Measurements from ENCODE around the gene GPR162. TPM values are rescaled to one million over a fixed set of nuclear protein-coding genes. Genes with fewer than 3 reads are reported as not detected.

GPR162 gene
- total RNA-seq, 2 donors from 2014 or later, result not detected

DNA sequence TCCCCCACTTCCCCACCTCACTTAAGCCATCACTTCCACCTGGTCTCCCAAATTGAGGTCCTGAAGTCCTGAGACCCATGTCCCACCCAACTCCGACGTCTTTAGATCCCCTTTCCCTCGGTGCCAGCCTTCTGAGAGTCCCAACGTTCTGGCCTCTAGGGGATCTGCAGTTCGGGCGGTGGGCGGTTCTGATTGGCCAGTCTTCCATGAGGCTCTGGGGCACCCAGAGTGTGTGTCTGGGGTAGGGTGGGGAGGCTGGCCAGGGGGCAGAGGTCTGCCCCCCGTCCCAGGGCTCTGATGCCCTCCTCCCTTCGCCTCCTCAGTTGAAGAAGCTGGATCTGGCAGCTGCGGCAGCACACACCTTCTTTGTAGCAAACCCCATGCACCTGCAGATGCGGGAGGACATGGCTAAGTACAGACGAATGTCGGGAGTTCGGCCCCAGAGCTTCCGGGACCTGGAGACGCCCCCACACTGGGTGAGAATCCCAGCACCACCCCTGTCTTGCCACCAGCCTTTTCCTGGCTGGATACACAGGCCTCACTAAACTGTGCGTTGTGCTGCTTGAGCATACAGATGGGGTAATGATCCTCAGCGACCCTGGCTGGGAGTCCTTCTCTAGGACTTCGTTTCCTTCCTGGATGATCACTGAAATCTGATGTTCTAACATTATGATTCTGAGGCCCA, 8.1 kb downstream of the GPR162 start:
- ATAC-seq (no peak), DNase-seq (ENCODE audit: low spot score) (no peak)
- Mint-ChIP-seq H3K36me3 (no peaks in the 10 kb centered on the region), H3K9me3 (no peaks in the 10 kb centered on the region), H3K27me3 (peaks cover 54 to 61% of the 10 kb centered on the region in 2 donors), H3K4me1 (ENCODE audit: low read depth in 2 of 2) (peaks cover 19 to 22% of the 10 kb centered on the region in 2 donors), H3K4me3 (peak overlapping the region; percentile 83), H3K27ac (peak overlapping the region in 1 of 2 donors; percentile 61)

DNA sequence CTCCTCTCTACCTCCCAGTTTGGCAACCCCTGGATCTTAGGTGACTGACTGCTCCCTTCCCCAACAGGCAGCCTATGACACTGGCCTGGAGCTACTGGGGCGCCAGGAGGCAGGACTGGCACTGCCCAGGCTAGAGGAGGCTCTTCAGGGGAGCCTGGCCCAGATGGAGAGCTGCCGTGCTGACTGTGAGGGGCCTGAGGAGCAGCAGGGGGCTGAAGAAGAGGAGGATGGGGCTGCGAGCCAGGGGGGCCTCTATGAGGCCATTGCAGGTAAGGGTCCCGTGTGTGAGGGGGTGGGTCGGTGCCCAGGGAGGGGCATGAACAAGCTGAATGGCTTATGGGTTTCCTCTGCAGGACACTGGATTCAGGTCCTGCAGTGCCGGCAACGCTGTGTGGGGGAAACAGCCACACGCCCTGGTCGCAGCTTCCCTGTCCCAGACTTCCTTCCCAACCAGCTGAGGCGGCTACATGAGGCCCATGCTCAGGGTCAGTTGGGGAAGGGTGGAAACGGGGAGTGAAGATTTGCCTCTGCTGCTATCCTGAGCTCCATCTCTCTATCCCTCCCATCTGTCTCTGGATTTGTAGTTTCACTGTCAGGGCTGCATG, 8.8 kb downstream of the GPR162 start:
- DNase-seq (ENCODE audit: low spot score), result no peak
- ATAC-seq, result no peak
- no peaks in the 10 kb centered on the region for H3K9me3 Mint-ChIP-seq
- peaks cover 47 to 54% of the 10 kb centered on the region in 2 donors for H3K27me3 Mint-ChIP-seq
- no peaks in the 10 kb centered on the region for H3K36me3 Mint-ChIP-seq
- H3K4me1 Mint-ChIP-seq (ENCODE audit: low read depth in 2 of 2), result peaks cover 16 to 21% of the 10 kb centered on the region in 2 donors
- H3K27ac Mint-ChIP-seq, result no peak overlapping the region
- no peak overlapping the region for H3K4me3 Mint-ChIP-seq

DNA sequence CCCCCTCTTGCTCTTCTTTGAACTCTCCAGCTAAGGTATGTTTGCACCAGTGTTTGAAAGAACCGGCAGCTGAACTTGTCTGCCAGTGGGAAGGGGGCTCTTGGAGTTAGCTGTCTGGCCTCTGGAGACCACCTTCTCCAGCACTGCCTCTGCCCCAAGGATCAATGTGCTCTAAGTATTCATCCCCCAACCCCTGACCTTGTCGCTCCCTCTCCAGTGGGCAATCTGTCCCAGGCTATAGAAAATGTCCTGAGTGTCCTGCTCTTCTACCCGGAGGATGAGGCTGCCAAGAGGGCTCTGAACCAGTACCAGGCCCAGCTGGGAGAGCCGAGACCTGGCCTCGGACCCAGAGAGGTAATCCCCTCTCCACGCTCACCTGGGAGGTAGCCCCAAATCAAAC, 9.4 kb downstream of the GPR162 start:
- Mint-ChIP-seq H3K27me3 (peaks cover 43 to 48% of the 10 kb centered on the region in 2 donors), H3K4me3 (no peak overlapping the region), H3K4me1 (ENCODE audit: low read depth in 2 of 2) (peaks cover 16 to 21% of the 10 kb centered on the region in 2 donors), H3K27ac (no peak overlapping the region), H3K36me3 (no peaks in the 10 kb centered on the region), H3K9me3 (no peaks in the 10 kb centered on the region)
- DNase-seq (ENCODE audit: low spot score) (no peak), ATAC-seq (no peak)

DNA sequence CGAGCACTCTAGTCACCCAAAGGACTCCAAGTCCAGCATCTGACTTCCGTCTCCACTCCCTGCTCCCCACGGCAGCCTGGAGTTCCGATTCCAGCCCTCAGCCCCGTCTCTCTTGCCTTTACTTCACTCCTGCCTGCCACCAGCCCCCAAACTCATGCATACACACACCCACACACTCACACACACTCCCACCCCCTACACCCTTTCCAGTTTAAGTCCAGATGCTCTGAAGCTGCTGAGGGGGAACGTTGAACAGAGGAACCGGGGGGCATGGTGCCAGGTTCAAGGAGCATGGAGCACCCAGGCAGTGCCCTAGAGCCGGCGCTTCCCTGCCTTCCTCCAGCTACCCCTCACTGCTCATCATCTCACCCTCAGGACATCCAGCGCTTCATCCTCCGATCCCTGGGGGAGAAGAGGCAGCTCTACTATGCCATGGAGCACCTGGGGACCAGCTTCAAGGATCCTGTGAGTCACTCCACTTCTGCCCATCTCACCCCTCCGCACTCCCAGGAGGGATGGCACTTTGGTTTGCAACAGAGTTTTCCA, 9.9 kb downstream of the GPR162 start:
- H3K27me3 Mint-ChIP-seq, result peaks cover 38 to 44% of the 10 kb centered on the region in 2 donors

DNA sequence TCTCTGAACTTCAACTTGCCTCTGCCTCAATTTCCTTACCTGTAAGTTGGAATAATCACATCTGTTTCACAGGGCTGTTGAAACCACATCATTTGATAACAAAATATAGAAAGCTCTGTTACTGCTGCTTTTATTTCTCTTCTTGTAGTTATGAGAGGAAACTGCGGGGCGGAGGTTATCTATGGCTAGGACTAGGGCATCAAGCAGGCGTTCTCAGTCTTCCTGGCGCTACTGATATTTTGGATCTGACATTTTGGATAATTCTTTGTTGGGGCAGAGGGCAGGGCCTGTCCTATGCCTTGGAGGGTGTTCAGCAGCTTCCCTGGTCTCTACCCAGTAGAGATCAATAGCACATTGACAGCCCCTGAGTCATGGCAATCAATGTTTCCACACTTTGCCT, 10.5 kb downstream of the GPR162 start:
- DNase-seq (ENCODE audit: low spot score) (no peak), ATAC-seq (no peak)
- Mint-ChIP-seq H3K9me3 (no peaks in the 10 kb centered on the region), H3K4me1 (ENCODE audit: low read depth in 2 of 2) (peaks cover 15 to 21% of the 10 kb centered on the region in 2 donors), H3K27ac (no peak overlapping the region), H3K4me3 (no peak overlapping the region), H3K27me3 (peaks cover 33 to 38% of the 10 kb centered on the region in 2 donors), H3K36me3 (no peaks in the 10 kb centered on the region)

More for the DNA sequence above, 9.9 kb downstream of the GPR162 start:
- H3K4me3 Mint-ChIP-seq, result no peak overlapping the region
- no peaks in the 10 kb centered on the region for H3K36me3 Mint-ChIP-seq
- DNase-seq (ENCODE audit: low spot score) (no peak), ATAC-seq (no peak)
- peaks cover 16 to 21% of the 10 kb centered on the region in 2 donors for H3K4me1 Mint-ChIP-seq (ENCODE audit: low read depth in 2 of 2)
- no peaks in the 10 kb centered on the region for H3K9me3 Mint-ChIP-seq
- H3K27ac Mint-ChIP-seq, result no peak overlapping the region

DNA sequence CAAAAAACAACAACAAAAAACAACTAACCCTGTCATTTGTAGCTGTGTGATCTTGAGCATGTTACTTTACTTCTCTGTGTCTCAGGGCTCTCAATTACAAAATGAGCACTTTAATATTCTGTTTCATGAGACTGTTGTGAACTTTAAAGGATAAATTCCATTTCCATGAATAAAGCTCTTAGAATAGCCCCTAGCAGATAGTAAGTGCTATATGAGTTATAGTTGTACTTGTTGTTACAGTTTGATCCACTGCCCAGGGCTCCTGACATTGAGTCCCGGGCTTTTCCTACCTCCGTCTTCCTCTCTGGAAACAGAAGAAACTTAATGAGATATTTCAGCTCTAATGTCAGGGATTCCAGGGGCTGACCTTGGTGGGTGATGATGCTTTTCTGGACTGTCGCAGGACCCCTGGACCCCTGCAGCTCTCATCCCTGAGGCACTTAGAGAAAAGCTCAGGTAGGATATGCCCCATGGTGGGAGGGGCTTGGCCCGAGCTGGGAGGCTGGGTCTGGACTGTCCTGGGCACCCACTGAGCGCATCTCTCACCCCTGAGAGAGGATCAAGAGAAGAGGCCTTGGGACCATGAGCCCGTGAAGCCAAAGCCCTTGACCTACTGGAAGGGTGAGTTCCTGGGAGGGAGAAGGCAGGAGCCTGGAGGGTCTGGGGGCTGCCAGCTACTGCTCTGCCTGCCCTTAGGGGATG, 11.7 kb downstream of the GPR162 start:
- H3K4me3 Mint-ChIP-seq, result no peak overlapping the region
- peaks cover 25 to 26% of the 10 kb centered on the region in 2 donors for H3K27me3 Mint-ChIP-seq
- DNase-seq (ENCODE audit: low spot score) (no peak), ATAC-seq (no peak)
- H3K9me3 Mint-ChIP-seq, result no peaks in the 10 kb centered on the region
- H3K36me3 Mint-ChIP-seq, result no peaks in the 10 kb centered on the region
- peaks cover 10 to 14% of the 10 kb centered on the region in 2 donors for H3K4me1 Mint-ChIP-seq (ENCODE audit: low read depth in 2 of 2)
- no peak overlapping the region for H3K27ac Mint-ChIP-seq

DNA sequence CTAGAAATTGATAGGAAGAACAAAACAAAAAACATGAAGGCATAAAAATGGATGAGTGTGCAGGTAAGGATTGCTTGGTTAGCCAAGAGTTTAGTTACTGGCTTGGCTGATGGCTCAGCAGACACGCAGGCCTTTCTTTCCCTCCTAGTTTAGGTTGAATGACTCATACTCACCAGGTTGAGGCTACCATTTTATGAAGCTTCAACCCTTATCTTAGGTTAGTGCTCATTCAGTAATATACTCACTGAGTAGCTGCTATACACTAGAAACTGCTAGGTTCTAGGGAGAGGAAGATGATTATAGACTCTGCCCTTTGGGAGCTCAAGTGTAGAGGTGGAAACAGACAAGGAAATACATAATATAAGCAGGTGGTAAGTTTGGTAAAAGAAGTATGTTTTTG, 12.6 kb downstream of the GPR162 start:
- Mint-ChIP-seq H3K27me3 (peaks cover 19 to 21% of the 10 kb centered on the region in 2 donors), H3K4me3 (no peak overlapping the region), H3K4me1 (ENCODE audit: low read depth in 2 of 2) (peaks cover 5 to 8% of the 10 kb centered on the region in 2 donors), H3K27ac (no peak overlapping the region), H3K9me3 (no peaks in the 10 kb centered on the region), H3K36me3 (no peaks in the 10 kb centered on the region)
- DNase-seq (ENCODE audit: low spot score) (no peak), ATAC-seq (no peak)

DNA sequence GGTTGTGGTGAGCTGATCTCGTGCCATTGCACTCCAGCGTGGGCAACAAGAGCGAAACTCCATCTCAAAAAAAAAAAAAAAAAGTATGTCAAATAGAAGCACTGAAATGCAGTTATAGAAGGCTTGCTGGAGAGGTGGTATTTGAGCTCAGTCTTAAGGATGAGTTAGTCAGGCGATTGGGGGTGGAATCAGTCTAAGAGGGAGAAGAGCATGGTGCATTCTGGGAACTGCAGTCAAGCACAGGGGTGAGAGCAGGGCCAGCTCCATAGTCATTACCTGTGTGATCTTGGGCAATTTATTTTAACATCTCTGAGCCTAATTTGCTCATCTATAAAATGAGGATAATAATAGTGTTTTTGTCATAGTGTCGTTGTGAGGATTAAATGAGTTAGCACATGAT, 13.3 kb downstream of the GPR162 start:
- DNase-seq (ENCODE audit: low spot score) (no peak), ATAC-seq (no peak)
- Mint-ChIP-seq H3K4me3 (no peak overlapping the region), H3K4me1 (ENCODE audit: low read depth in 2 of 2) (peaks cover 4 to 5% of the 10 kb centered on the region in 2 donors), H3K36me3 (no peaks in the 10 kb centered on the region), H3K9me3 (no peaks in the 10 kb centered on the region), H3K27ac (no peak overlapping the region), H3K27me3 (peaks cover 17 to 19% of the 10 kb centered on the region in 2 donors)

DNA sequence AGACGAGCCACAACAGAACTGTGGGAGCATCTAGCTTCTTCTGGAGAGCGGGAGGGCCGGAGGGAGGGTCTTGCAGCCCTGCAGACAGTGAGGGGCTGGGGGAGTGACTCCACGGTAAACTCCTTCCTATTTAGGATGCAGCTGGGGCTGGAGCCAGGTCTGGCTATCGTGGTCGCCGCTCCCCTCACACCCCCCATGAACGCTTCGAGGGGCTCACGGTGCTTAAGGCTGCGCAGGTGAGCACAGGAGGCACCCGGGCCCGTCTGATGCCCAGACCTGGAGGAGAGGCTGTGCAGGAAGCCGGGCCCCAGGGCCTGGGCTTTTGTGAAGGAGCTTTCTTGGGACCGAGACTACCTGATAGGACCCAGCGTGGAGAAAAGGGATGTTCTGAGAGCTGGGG, 15.2 kb downstream of the GPR162 start:
- Mint-ChIP-seq H3K4me1 (ENCODE audit: low read depth in 2 of 2) (peaks cover 3 to 4% of the 10 kb centered on the region in 2 donors), H3K27me3 (peaks cover 2 to 4% of the 10 kb centered on the region in 2 donors), H3K27ac (no peak overlapping the region), H3K36me3 (no peaks in the 10 kb centered on the region), H3K4me3 (no peak overlapping the region), H3K9me3 (no peaks in the 10 kb centered on the region)
- DNase-seq (ENCODE audit: low spot score) (no peak), ATAC-seq (no peak)

DNA sequence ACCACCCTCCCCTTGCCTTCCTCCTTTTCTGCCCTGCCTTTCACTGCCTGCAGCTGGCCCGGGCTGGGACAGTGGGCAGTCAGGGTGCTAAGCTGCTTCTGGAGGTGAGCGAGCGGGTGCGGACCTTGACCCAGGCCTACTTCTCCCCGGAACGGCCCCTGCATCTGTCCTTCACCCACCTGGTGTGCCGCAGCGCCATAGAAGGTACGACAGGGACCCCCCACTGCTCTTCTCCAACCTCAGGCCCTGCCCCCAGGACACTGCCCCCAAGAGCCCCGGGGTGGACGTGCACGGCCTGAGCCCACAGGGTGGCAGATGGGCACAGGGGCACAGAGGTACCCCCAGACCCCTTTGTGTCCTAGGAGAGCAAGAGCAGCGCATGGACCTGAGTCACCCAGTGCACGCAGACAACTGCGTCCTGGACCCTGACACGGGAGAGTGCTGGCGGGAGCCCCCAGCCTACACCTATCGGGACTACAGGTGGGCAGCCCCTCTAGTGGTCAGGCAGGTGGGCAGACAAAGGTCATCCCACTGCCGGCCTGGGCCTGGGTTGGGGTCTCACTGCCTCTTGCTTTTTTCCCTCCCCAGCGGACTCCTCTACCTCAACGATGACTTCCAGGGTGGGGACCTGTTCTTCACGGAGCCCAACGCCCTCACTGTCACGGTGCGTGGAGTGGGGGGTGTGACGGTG, 15.9 kb downstream of the GPR162 start:
- H3K4me1 Mint-ChIP-seq (ENCODE audit: low read depth in 2 of 2), result peaks cover 3 to 4% of the 10 kb centered on the region in 2 donors
- no peak overlapping the region for H3K27ac Mint-ChIP-seq

DNA sequence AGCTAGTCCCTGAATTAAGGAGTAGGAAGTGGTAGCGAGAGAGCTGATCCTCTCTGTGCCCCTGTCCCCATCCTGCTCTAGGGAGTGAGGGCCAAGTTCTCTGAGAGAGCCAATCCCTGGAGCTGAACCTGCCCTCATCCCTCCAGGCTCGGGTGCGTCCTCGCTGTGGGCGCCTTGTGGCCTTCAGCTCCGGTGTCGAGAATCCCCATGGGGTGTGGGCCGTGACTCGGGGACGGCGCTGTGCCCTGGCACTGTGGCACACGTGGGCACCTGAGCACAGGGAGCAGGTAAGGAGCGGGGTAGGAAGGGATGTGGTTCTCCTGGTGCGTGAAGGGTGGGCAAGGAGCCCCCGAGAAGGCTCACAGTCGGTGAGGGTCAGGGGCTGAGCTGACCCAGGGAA, 17.2 kb downstream of the GPR162 start:
- H3K4me1 Mint-ChIP-seq (ENCODE audit: low read depth in 2 of 2), result peaks cover 3 to 4% of the 10 kb centered on the region in 2 donors
- no peaks in the 10 kb centered on the region for H3K27me3 Mint-ChIP-seq
- H3K27ac Mint-ChIP-seq, result no peak overlapping the region
- DNase-seq (ENCODE audit: low spot score) (no peak), ATAC-seq (no peak)
- no peaks in the 10 kb centered on the region for H3K9me3 Mint-ChIP-seq
- no peak overlapping the region for H3K4me3 Mint-ChIP-seq
- no peaks in the 10 kb centered on the region for H3K36me3 Mint-ChIP-seq

More for the DNA sequence above, 15.9 kb downstream of the GPR162 start:
- no peak for ATAC-seq
- Mint-ChIP-seq H3K9me3 (no peaks in the 10 kb centered on the region), H3K27me3 (no peaks in the 10 kb centered on the region), H3K4me3 (no peak overlapping the region), H3K36me3 (no peaks in the 10 kb centered on the region)
- DNase-seq (ENCODE audit: low spot score), result no peak

DNA sequence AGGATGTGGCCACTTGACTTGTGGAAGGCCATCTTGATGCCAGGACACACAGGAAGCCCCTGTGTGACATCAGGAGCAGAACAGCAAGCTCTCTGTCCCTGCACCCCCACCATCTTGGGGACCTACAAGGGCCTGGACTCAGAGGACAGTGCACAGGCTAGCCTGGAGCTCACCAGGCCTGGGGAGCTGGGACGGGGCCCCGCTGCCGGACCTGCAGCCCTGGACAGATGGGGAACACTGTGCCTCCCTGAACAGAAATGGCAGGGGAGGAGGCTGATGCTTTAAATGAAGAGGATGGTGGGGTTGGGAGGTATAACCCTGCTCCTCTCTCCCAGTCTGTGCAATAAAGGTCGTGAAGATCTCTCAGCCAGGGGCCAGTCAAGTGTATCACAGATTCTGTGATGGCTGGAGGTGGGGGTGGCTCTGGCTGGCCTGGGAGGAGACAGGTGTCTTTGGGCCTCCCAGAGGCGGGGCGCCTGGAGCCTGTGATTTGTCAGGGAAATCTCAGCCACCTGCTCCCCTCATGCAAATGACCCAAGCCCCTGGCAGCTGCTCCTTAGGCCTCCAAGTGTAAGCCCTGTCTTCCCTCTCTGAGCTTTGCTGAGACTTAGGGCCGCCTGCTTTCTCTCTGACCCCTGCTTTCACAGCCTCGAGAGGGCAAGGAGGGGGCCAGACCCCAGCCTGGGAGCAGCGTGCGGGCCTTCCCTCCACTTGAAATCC, 18.0 kb downstream of the GPR162 start:
- Mint-ChIP-seq H3K36me3 (no peaks in the 10 kb centered on the region), H3K27me3 (no peaks in the 10 kb centered on the region), H3K9me3 (no peaks in the 10 kb centered on the region), H3K27ac (no peak overlapping the region), H3K4me1 (ENCODE audit: low read depth in 2 of 2) (peaks cover 3 to 4% of the 10 kb centered on the region in 2 donors), H3K4me3 (no peak overlapping the region)
- ATAC-seq (no peak), DNase-seq (ENCODE audit: low spot score) (no peak)

DNA sequence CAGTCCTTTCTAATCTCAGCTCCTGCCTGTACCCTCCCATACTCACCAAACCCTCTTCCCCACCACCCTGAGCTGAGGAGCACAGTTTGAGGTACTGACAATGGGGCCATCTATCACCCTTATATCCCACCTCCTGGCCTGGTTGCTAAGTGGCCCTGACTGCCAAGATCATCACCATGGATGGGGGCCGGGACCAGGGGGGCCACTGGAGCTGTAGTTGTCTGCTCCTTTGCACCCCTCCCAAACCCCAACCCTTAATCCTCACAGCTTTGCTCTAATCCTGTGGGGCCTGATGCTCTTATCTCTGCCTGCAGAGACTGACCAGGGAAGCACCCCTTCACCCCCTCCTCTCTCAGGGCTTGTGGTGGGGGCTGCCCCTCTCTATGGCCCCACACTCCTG, 18.7 kb downstream of the GPR162 start:
- Mint-ChIP-seq H3K27ac (no peak overlapping the region), H3K9me3 (no peaks in the 10 kb centered on the region), H3K27me3 (no peaks in the 10 kb centered on the region), H3K4me3 (no peak overlapping the region), H3K36me3 (no peaks in the 10 kb centered on the region), H3K4me1 (ENCODE audit: low read depth in 2 of 2) (peaks cover 3 to 4% of the 10 kb centered on the region in 2 donors)
- DNase-seq (ENCODE audit: low spot score) (no peak), ATAC-seq (no peak)

Data from natural killer cell treated with Interleukin-12 subunit alpha and Interleukin-12 subunit beta and Interleukin-15 and Interleukin-18, amount 100 ng/mL, for 72 hours (primary cell).